Glutamatergic neuron (in vitro differentiated cells): ENCODE data around the gene COL13A1. TPM values are rescaled to one million over a fixed set of nuclear protein-coding genes. Genes with fewer than 3 reads are reported as not detected.
A peak's percentile ranks its signal among the peaks of the same experiment; 100 is the strongest.

ENCODE experiments used
- DNase-seq: peaks from one replicate; pipeline ENCODE4 v3.0.0; 2022
- H3K27ac Mint-ChIP-seq: one replicate; pipeline ENCODE4 v1.8.0; 2020; ENCODE audit warnings: mild to moderate bottlenecking, mixed read lengths, inconsistent platforms; ENCODE audit not compliant: unreplicated experiment
- H3K27me3 Mint-ChIP-seq: one replicate; pipeline ENCODE4 v1.8.0; 2020; ENCODE audit warnings: mild to moderate bottlenecking, moderate library complexity, mixed read lengths, inconsistent platforms; ENCODE audit not compliant: unreplicated experiment
- H3K36me3 Mint-ChIP-seq: one replicate; pipeline ENCODE4 v1.8.0; 2020; ENCODE audit warnings: mild to moderate bottlenecking, mixed read lengths, inconsistent platforms; ENCODE audit not compliant: unreplicated experiment
- H3K4me1 Mint-ChIP-seq: one replicate; pipeline ENCODE4 v1.8.0; 2020; ENCODE audit warnings: mild to moderate bottlenecking, low read depth, mixed read lengths, inconsistent platforms; ENCODE audit not compliant: unreplicated experiment
- H3K4me3 Mint-ChIP-seq: one replicate; pipeline ENCODE4 v1.8.0; 2020; ENCODE audit warnings: mild to moderate bottlenecking, mixed read lengths, inconsistent platforms; ENCODE audit not compliant: unreplicated experiment
- H3K9me3 Mint-ChIP-seq: one replicate; pipeline ENCODE4 v1.8.0; 2020; ENCODE audit warnings: mild to moderate bottlenecking, moderate library complexity, mixed read lengths, inconsistent platforms; ENCODE audit not compliant: unreplicated experiment
- total RNA-seq: library from RNA; stranded (reverse); fragmentation: NEBNext Ultra II Directional; extraction: Animal tissue kit (Norgen Biotek cat#: 25700); gene quantifications from one replicate; pipeline ENCODE4 v1.2.1, GENCODE V29; 2021; ENCODE audit not compliant: unreplicated experiment
- TF ChIP-seq, protein P1 (sequence below): fragments of 200-600 bp; sonication (generic); IDR thresholded peaks from one replicate; pipeline ENCODE4 v1.5.0; 2021; ENCODE audit not compliant: partially characterized antibody, unreplicated experiment

COL13A1 gene
- total RNA-seq, 1 donor from 2014 or later = 8.5 TPM

DNA sequence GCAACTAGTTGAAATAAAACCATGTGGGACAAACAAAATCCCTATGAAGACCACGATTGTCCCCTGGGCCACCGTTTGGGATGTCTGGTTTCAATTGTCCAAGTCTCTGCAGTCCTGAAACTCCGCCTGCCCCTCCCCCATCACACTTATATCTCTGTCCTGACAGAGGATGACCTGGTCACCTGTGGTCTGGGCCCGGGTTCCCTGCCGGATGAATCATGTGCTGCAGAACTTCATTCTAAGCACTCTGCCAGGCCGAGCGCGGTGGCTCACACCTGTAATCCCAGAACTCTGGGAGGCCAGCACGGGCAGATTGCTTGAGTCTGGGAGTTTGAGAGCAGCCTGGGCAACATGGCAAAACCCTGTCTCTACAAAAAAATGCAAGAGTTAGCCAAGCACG lies 91.1 kb downstream of the COL13A1 start:
- TF ChIP-seq, protein P1, sequence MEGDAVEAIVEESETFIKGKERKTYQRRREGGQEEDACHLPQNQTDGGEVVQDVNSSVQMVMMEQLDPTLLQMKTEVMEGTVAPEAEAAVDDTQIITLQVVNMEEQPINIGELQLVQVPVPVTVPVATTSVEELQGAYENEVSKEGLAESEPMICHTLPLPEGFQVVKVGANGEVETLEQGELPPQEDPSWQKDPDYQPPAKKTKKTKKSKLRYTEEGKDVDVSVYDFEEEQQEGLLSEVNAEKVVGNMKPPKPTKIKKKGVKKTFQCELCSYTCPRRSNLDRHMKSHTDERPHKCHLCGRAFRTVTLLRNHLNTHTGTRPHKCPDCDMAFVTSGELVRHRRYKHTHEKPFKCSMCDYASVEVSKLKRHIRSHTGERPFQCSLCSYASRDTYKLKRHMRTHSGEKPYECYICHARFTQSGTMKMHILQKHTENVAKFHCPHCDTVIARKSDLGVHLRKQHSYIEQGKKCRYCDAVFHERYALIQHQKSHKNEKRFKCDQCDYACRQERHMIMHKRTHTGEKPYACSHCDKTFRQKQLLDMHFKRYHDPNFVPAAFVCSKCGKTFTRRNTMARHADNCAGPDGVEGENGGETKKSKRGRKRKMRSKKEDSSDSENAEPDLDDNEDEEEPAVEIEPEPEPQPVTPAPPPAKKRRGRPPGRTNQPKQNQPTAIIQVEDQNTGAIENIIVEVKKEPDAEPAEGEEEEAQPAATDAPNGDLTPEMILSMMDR = no peak
- no peak for DNase-seq
- Mint-ChIP-seq H3K27ac (no peak overlapping the region), H3K36me3 (no peaks in the 10 kb centered on the region), H3K9me3 (peaks cover 11% of the 10 kb centered on the region), H3K4me1 (peaks cover 31% of the 10 kb centered on the region), H3K27me3 (peaks cover 12% of the 10 kb centered on the region), H3K4me3 (no peak overlapping the region)

DNA sequence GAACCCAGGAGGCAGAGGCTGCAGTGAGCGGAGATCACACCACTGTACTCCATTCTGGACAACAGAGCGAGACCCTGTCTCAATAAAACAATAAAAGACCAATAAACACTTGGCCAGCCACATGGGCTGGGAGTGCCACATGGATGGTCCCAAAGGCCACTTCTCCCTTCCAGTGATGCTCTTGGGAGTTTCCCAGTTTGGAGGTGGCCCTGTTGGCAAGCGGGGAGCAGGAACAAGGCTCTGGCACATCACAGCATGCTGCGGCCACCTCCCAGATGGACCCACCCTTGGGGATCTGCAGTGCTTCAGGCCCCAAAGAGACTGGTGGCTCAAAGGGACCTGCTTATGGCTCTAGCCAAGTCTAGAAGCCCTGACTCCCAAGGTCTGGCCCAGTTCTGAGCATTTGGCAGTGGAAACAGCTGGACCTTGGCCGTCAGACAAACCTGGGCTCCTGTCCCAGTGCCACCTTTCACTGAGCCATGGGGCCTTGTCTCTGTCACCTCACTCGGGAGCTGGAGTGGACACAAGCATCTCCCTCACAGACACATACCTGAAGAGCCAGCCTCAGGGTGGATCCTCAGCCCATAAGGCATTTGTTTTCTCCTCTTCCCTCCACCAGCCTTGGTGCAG lies 91.7 kb downstream of the COL13A1 start:
- H3K4me1 Mint-ChIP-seq = peaks cover 36% of the 10 kb centered on the region
- TF ChIP-seq, protein P1 = no peak
- peaks cover 12% of the 10 kb centered on the region for H3K27me3 Mint-ChIP-seq
- peaks cover 11% of the 10 kb centered on the region for H3K9me3 Mint-ChIP-seq
- no peak overlapping the region for H3K27ac Mint-ChIP-seq
- no peaks in the 10 kb centered on the region for H3K36me3 Mint-ChIP-seq
- DNase-seq = no peak
- H3K4me3 Mint-ChIP-seq = no peak overlapping the region

DNA sequence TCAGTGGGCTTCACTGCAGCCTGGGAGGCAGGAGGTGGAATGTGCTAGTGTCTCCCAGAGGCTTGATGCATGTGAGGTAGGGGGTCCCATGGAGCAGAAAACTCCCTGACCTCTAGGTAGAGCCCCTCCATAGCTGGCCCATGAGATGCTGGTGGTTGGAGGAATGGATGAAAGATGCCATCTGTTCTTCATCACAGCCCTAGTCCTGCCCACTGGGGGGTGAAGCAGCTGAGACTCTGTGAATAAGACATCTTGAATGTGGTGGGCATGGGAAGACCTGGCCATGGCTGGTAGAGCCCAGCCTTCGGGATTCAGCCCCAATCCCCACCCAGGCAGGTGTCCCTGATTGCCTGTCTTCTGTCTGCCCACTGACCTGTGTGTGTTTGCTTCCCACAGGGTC lies 92.5 kb downstream of the COL13A1 start:
- H3K4me3 Mint-ChIP-seq = no peak overlapping the region
- peaks cover 37% of the 10 kb centered on the region for H3K4me1 Mint-ChIP-seq
- H3K36me3 Mint-ChIP-seq = no peaks in the 10 kb centered on the region
- TF ChIP-seq, protein P1 = no peak
- peaks cover 15% of the 10 kb centered on the region for H3K27me3 Mint-ChIP-seq
- no peak overlapping the region for H3K27ac Mint-ChIP-seq
- H3K9me3 Mint-ChIP-seq = peaks cover 17% of the 10 kb centered on the region
- no peak for DNase-seq

DNA sequence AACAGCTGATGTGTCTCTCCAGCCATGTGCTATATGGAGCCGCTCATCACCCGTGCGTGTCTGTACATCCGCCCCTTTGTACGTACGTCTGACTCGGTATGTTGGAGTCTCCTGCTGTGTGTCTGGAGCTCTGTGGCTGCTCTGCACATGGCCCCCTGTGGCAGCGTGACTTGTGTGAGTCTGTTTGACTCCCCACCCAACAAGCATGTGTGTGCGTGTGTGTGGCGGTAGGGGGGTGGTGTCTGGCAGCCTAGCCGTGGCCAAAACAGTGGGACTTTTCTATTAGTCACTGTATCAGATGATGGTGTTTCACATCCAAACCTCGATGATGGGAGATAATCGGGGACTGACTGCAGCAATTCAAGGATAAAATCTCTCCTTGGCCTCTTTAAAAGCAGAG lies 94.1 kb downstream of the COL13A1 start:
- Mint-ChIP-seq H3K27me3 (peaks cover 17% of the 10 kb centered on the region), H3K36me3 (no peaks in the 10 kb centered on the region), H3K27ac (peak overlapping the region; percentile 91), H3K9me3 (peaks cover 18% of the 10 kb centered on the region), H3K4me3 (no peak overlapping the region), H3K4me1 (peaks cover 44% of the 10 kb centered on the region)
- TF ChIP-seq, protein P1 = no peak
- no peak for DNase-seq

DNA sequence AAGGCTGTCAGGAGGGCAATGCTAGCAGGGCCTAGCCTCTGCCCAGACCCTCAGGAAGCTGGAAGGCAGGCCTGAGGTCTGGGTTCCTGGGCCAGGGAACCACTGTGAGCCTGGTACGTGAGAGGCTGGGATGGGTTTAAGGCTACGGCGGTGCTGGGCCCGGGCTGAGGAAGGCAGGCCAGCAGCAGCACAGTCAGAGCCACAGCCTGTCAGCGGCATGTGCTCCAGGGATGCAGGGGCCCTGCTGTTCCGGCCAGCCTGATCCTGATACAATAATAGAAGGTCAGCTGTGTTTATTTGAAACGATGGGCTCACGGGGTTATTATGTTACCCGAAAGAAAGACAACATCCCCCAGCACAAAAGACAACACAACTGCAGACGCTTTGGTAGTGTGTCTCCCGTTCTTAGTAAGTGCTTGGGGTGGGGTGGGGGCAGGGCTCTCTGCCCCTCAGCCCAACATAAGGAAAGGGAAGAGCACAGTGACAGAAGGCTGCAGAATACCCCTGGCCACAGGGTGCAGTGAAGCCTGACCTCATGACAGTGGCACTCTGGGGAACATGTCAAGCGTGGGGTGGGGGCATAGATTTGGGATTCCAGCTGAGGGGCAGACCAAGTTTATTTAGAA lies 95.0 kb downstream of the COL13A1 start:
- H3K36me3 Mint-ChIP-seq = no peaks in the 10 kb centered on the region
- peak overlapping the region; percentile 40 for H3K4me3 Mint-ChIP-seq
- TF ChIP-seq, protein P1 = no peak
- peaks cover 15% of the 10 kb centered on the region for H3K9me3 Mint-ChIP-seq
- peaks cover 16% of the 10 kb centered on the region for H3K27me3 Mint-ChIP-seq
- H3K27ac Mint-ChIP-seq = peak overlapping the region; percentile 91
- DNase-seq = peak; percentile 61
- peaks cover 50% of the 10 kb centered on the region for H3K4me1 Mint-ChIP-seq
